22Rv1 (cell line): ENCODE data around the gene MSH2.

Source experiments
- CTCF ChIP-seq: fragments of 450-650 bp; IDR thresholded peaks from 2 replicates; pipeline ENCODE4 v1.5.1; 2017; ENCODE audit warnings: mild to moderate bottlenecking
- ZFX ChIP-seq: fragments of 450-650 bp; IDR thresholded peaks from 2 replicates; pipeline ENCODE4 v1.6.1; 2017; ENCODE audit warnings: antibody characterized with exemption, borderline replicate concordance

GRCh38 chr2:47487498-47487875 is 84.5 kb downstream of the MSH2 start:
- TF ChIP-seq CTCF (no peak), ZFX (no peak)
